Mucosa of rectum (tissue), 2 donors: ENCODE results near the gene MUC22.

Experiments used
- H3K27ac ChIP-seq, 2 donors: one replicate each; pipeline ENCODE4 v1.7.0; 2013; ENCODE audit warnings: inconsistent platforms in 2 of 2, low read depth in 2 of 2, low read length in 2 of 2
- H3K27me3 ChIP-seq, 2 donors: one replicate each; pipeline ENCODE4 v1.7.0; 2013; ENCODE audit warnings: low read length in 2 of 2; ENCODE audit not compliant: control insufficient read depth in 2 of 2, insufficient read depth in 2 of 2
- H3K36me3 ChIP-seq, 2 donors: one replicate each; pipeline ENCODE4 v1.7.0; 2013; ENCODE audit warnings: low read length in 2 of 2; ENCODE audit not compliant: control insufficient read depth in 2 of 2, insufficient read depth in 2 of 2
- H3K4me1 ChIP-seq, 2 donors: one replicate each; pipeline ENCODE4 v1.7.0; 2013; ENCODE audit warnings: low read length in 2 of 2, mild to moderate bottlenecking in 1 of 2; ENCODE audit not compliant: control insufficient read depth in 2 of 2, insufficient read depth in 2 of 2
- H3K4me3 ChIP-seq, 2 donors: one replicate each; pipeline ENCODE4 v1.7.0; 2013; ENCODE audit warnings: low read length in 2 of 2
- H3K9ac ChIP-seq, 2 donors: one replicate each; pipeline ENCODE4 v1.7.0; 2013; ENCODE audit warnings: low read length in 2 of 2, low read depth in 1 of 2, mild to moderate bottlenecking in 1 of 2
- H3K9me3 ChIP-seq, 2 donors: one replicate each; pipeline ENCODE4 v1.7.0; 2013; ENCODE audit warnings: low read length in 2 of 2; ENCODE audit not compliant: control insufficient read depth in 2 of 2
- donor health status: healthy.
- donor health status: Normal muscosa, but diverticular disease.

MUC22 gene

DNA sequence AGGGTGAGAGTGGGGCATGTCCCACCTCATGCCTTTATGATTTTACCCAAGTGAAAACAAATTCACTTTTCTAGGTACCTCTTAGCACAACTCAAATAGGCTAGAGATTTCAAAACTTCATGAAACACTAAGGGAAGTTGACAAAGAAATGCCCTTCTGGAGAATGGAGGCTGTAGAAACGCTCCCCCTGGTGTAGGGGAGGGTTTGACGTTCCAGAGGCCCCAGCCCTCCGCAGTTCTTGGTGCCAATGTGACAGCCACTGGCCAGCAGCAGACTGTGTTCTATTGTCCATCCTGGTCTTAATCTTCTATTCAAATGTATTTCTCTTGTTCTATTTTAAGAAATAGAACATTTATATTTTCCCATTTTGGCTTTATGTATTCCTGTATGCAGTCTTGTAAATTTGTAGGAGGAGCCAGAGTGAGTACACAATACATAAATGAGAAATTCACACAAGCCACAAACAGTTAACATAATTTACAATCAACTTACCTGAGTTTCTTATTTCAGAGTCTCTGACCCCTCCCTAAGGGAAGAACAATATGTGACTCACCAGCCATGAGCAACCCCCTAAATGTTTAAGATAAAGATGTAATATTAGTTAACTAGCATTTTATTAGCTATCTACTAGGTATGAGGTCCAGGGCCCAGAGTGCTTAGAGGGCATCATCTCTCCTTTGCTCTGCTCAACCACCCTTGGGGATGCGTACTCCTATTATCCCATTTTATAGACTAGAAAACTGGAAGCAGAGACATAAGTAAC is 35.6 kb upstream of the MUC22 start:
- Histone ChIP-seq H3K9ac (no peak overlapping the region), H3K36me3 (no peaks in the 10 kb centered on the region), H3K27ac (no peak overlapping the region), H3K4me1 (no peaks in the 10 kb centered on the region), H3K4me3 (no peak overlapping the region), H3K9me3 (no peaks in the 10 kb centered on the region), H3K27me3 (peaks cover 0 to 8% of the 10 kb centered on the region in 2 donors)

DNA sequence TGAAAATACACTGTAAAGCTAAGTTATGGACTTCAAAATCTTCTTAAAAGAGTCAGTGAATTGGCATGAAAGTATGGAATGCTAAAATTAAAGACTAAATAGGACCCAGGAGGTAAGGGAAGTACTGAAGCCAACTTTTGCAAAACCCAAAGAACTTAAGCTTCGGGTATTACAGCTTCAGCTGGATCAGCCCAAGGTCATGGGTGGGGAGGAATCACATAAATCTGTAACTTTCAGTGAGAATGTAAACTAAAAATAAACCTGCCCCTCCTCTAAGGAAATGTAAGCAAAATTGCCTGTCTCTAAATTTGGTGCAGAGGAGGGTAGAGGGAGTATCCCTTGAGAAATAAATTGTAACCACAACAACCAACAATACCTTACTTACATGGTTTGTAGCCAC is 31.1 kb upstream of the MUC22 start:
- Histone ChIP-seq H3K4me3 (no peak overlapping the region), H3K9ac (no peak overlapping the region), H3K27me3 (peaks cover 0 to 13% of the 10 kb centered on the region in 2 donors), H3K36me3 (no peaks in the 10 kb centered on the region), H3K9me3 (no peaks in the 10 kb centered on the region), H3K27ac (no peak overlapping the region), H3K4me1 (no peaks in the 10 kb centered on the region)

DNA sequence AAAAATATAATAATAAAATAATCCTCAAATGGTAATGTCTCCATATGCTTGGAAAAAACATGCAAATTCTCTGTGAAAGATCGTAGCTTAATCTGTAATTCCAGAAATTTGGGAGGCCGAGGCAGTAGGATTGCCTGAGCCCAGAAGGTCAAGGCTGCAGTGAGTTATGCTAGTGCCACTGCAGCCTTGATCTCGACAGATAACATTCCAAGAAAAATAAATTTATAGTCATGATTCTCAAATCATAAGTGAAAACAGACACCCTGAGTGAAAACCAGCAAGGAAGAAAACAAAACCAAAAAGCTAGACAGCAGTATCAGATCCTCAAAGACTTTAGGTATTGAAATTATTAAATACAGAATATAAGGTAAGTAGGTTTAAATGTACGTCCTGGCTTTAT is 30.6 kb upstream of the MUC22 start:
- no peak overlapping the region for H3K27ac ChIP-seq
- no peak overlapping the region for H3K4me3 ChIP-seq

DNA sequence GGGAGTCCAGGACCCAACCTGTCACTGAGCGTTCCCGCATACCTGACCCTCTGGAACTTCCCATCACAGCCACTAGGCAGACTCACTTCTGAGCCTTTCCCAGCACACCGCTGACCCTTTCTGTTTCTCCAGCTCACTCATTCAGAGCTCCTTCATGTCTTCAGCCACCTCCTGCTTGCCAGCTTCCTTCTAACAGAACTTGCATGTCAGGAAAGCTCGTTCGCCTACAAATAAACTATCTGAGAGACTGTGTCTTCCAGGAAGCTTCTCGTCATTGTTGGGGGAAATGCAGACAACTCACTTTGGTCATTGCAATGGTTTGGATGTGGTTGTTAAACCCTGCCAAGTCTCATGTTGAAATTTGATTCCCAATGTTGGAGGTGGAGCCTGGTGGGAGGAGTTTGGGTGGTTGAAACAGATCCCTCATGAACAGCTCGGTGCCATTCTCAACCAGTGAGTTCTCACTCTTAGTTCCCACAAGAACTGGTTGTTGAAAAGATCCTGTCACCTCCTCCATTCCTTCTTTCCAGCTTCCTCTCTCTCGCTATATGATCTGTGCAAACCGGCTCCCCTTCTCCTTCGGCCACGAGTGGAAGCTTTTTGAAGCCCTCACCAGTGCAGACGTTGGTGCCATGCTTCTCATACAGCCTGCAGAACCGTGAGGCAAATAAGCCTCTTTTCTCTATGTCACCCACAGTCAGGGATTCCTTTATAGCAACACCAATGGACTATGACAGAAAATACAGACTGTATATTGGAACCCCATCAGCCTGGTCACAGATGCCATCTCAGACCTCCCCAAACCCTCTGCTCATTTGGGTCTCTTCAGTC is 28.1 kb upstream of the MUC22 start:
- Histone ChIP-seq H3K9ac (no peak overlapping the region), H3K27me3 (peaks cover 0 to 13% of the 10 kb centered on the region in 2 donors), H3K9me3 (no peaks in the 10 kb centered on the region), H3K27ac (no peak overlapping the region), H3K4me3 (no peak overlapping the region), H3K36me3 (no peaks in the 10 kb centered on the region), H3K4me1 (no peaks in the 10 kb centered on the region)

More for the DNA sequence above, 30.6 kb upstream of the MUC22 start:
- no peak overlapping the region for H3K9ac ChIP-seq
- no peaks in the 10 kb centered on the region for H3K36me3 ChIP-seq
- H3K27me3 ChIP-seq: peaks cover 0 to 13% of the 10 kb centered on the region in 2 donors
- no peaks in the 10 kb centered on the region for H3K9me3 ChIP-seq
- H3K4me1 ChIP-seq: no peaks in the 10 kb centered on the region

DNA sequence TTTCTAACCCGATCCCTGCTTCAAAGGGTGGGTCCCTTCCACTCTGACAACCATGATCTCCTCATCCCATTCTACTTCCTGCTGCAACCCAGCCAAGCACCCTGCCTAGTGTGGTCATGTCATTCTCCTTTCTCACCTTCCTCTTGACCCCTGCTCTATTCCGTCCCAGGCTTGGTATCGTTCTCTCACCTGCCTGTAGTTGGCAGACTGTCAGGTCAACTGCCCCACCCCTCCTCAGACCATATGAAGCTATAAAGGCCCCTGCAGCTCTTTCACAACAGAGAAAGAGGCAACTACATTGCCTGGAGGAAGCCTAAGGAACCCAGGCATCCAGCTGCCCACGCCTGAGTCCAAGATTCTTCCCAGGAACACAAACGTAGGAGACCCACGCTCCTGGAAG is 26.8 kb upstream of the MUC22 start, which contains the start of gene MUC21:
Gene MUC21 (plus strand): TSS at position 280 of the 400 bp plus-strand sequence. CDS start 241 bp downstream, outside the sequence.
- Histone ChIP-seq H3K27ac (no peak within 1 kb of the TSS), H3K9me3 (no peaks in the 10 kb centered on the region), H3K27me3 (peaks cover 0 to 7% of the 10 kb centered on the region in 2 donors), H3K9ac (no peak within 1 kb of the TSS), H3K36me3 (no peaks in the 10 kb centered on the region), H3K4me3 (no peak within 1 kb of the TSS), H3K4me1 (no peaks in the 10 kb centered on the region)

DNA sequence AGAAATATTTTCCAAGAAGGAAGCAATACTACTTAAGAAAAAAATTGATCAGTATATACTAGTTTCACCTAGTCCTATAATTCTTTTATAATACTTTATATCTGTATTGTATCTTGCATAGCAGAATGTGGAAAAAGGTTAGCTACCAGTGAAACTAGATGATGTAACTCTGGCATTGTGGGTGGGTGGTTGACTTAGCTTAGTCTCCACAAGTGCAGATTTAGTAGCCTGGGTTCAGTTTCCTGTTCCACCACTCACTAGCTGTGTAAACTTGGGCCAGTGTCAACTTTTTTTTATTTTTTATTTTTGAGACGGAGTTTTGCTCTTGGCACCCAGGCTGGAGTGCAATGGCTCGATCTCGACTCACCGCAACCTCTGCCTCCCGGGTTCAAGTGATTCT is 24.8 kb upstream of the MUC22 start:
- H3K9ac ChIP-seq: no peak overlapping the region
- H3K4me1 ChIP-seq: no peaks in the 10 kb centered on the region
- H3K27ac ChIP-seq: no peak overlapping the region
- no peaks in the 10 kb centered on the region for H3K36me3 ChIP-seq
- H3K4me3 ChIP-seq: no peak overlapping the region
- peaks cover 0 to 4% of the 10 kb centered on the region in 2 donors for H3K27me3 ChIP-seq
- H3K9me3 ChIP-seq: no peaks in the 10 kb centered on the region

DNA sequence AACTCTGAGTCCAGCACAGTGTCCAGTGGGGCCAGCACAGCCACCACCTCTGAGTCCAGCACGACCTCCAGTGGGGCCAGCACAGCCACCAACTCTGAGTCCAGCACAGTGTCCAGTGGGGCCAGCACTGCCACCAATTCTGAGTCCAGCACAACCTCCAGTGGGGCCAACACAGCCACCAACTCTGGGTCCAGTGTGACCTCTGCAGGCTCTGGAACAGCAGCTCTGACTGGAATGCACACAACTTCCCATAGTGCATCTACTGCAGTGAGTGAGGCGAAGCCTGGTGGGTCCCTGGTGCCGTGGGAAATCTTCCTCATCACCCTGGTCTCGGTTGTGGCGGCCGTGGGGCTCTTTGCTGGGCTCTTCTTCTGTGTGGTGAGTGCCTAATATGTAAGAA is 23.0 kb upstream of the MUC22 start:
- no peak overlapping the region for H3K27ac ChIP-seq
- peaks cover 0 to 4% of the 10 kb centered on the region in 2 donors for H3K27me3 ChIP-seq
- no peak overlapping the region for H3K9ac ChIP-seq
- H3K9me3 ChIP-seq: no peaks in the 10 kb centered on the region
- H3K4me1 ChIP-seq: no peaks in the 10 kb centered on the region
- H3K4me3 ChIP-seq: no peak overlapping the region
- no peaks in the 10 kb centered on the region for H3K36me3 ChIP-seq

DNA sequence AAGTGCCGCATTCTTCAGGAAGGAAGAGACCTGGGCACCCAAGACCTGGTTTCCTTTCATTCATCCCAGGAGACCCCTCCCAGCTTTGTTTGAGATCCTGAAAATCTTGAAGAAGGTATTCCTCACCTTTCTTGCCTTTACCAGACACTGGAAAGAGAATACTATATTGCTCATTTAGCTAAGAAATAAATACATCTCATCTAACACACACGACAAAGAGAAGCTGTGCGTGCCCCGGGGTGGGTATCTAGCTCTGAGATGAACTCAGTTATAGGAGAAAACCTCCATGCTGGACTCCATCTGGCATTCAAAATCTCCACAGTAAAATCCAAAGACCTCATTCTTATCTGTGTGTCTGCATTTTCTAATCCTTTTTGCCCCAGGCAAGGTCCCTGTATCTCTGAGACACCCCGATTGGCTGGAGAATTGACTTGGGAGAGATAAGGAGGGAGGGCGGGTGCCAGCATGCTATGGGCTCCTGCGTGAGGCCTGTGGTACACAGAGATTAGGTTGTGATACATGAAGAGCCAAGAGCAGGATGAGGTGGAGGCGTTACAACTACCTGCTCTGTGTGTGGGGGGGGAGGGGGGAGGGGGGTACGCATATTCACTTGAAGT is 22.0 kb upstream of the MUC22 start:
- no peaks in the 10 kb centered on the region for H3K4me1 ChIP-seq
- H3K9ac ChIP-seq: no peak overlapping the region
- H3K36me3 ChIP-seq: no peaks in the 10 kb centered on the region
- H3K4me3 ChIP-seq: no peak overlapping the region
- no peaks in the 10 kb centered on the region for H3K9me3 ChIP-seq
- H3K27me3 ChIP-seq: peaks cover 0 to 4% of the 10 kb centered on the region in 2 donors
- H3K27ac ChIP-seq: no peak overlapping the region

DNA sequence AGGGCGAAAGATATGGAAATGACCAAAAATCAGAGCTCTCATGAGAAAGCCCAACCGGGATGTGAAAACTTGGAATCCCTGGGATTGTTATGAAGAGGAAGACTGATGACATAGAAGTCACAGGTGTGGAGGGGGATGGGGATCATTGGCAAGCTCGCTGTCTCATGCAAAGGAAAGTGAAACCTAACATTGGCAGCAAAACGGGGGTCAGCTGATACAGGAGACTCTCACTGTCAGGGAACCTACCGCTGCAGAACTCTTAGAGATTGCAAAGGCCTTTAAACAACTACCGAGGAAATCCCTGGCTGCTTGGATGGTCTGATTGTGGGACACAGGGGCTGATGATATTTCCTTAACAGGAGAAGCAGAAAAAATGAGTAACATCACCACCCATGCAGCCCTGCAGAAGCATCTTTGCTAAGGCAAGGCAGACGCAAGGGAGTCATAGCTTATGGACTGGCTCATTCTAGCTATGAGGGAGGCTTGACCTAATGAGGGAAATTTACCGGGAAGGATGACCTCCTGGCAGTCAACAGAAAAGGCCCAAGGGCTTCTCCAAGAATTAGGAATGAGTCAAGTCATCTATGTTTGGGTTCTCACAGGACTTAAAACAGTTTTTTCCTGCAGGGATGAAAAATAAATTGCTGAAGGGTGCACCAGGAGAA is 19.7 kb upstream of the MUC22 start:
- Histone ChIP-seq H3K27ac (no peak overlapping the region), H3K4me1 (no peaks in the 10 kb centered on the region), H3K4me3 (no peak overlapping the region), H3K27me3 (no peaks in the 10 kb centered on the region), H3K36me3 (no peaks in the 10 kb centered on the region), H3K9me3 (no peaks in the 10 kb centered on the region), H3K9ac (no peak overlapping the region)
